Fibroblast of lung (primary cell): ENCODE results near the gene MATN1. TPM values are rescaled to one million over a fixed set of nuclear protein-coding genes. Genes with fewer than 3 reads are reported as not detected.
A peak's percentile ranks its signal among the peaks of the same experiment; 100 is the strongest.

Experiments
- DNase-seq, 2 donors: peaks; one replicate each; pipeline versions ENCODE4 v3.0.0 to v3.0.0-alpha.2; 2010; ENCODE audit warnings: low read depth in 2 of 2
- H2AFZ ChIP-seq: 2 replicates; pipeline ENCODE4 v1.5.1; 2012; ENCODE audit warnings: low read length, control low read depth, inconsistent platforms
- H3K27ac ChIP-seq: 2 replicates; pipeline ENCODE4 v1.5.1; 2011; ENCODE audit warnings: low read length, control low read depth; ENCODE audit not compliant: insufficient read depth
- H3K27me3 ChIP-seq: 2 replicates; pipeline ENCODE4 v1.5.1; 2011; ENCODE audit warnings: mild to moderate bottlenecking, low read length; ENCODE audit not compliant: control insufficient read depth, insufficient read depth
- H3K36me3 ChIP-seq: 2 replicates; pipeline ENCODE4 v1.5.1; 2011; ENCODE audit warnings: low read length; ENCODE audit not compliant: control insufficient read depth, insufficient read depth
- H3K4me1 ChIP-seq: 2 replicates; pipeline ENCODE4 v1.5.1; 2011; ENCODE audit warnings: low read length; ENCODE audit not compliant: control insufficient read depth, insufficient read depth; ENCODE audit errors: extremely low read depth
- H3K4me2 ChIP-seq: 2 replicates; pipeline ENCODE4 v1.5.1; 2011; ENCODE audit warnings: low read length, control low read depth; ENCODE audit not compliant: insufficient read depth; ENCODE audit errors: extremely low read depth
- H3K4me3 ChIP-seq, 4 experiments: fragments of 200-600 bp in 1 of 4; sonication (generic) in 1 of 4; replicated peaks in 1 of 4; 2 replicates each; pipeline ENCODE4 v1.5.1; 2011 to 2016; ENCODE audit warnings: low read length in 4 of 4, low read depth in 3 of 4, mild to moderate bottlenecking in 3 of 4, control low read depth in 2 of 4, inconsistent platforms in 1 of 4, mixed read lengths in 1 of 4; ENCODE audit not compliant: insufficient read depth in 1 of 4; ENCODE audit errors: control extremely low read depth in 1 of 4
- H3K79me2 ChIP-seq: 2 replicates; pipeline ENCODE4 v1.5.1; 2012; ENCODE audit warnings: mild to moderate bottlenecking, low read length, inconsistent platforms; ENCODE audit not compliant: control insufficient read depth, insufficient read depth
- H3K9ac ChIP-seq: 2 replicates; pipeline ENCODE4 v1.5.1; 2011; ENCODE audit warnings: mild to moderate bottlenecking, low read length, control low read depth; ENCODE audit not compliant: insufficient read depth
- H3K9me3 ChIP-seq: 2 replicates; pipeline ENCODE4 v1.5.1; 2012; ENCODE audit warnings: low read depth, low read length; ENCODE audit not compliant: control insufficient read depth, insufficient read depth
- H4K20me1 ChIP-seq: 2 replicates; pipeline ENCODE4 v1.5.1; 2011; ENCODE audit warnings: low read length; ENCODE audit not compliant: control insufficient read depth, insufficient read depth; ENCODE audit errors: extremely low read depth
- EZH2 ChIP-seq: IDR thresholded peaks from 2 replicates; pipeline ENCODE4 v1.5.1; 2012; ENCODE audit warnings: low read length, control low read depth, mild to moderate bottlenecking; ENCODE audit errors: missing control alignments
- polyA plus RNA-seq, 2 donors: library from polyadenylated mRNA; depleted of rRNA in 1 of 2; stranded (reverse) in 1 of 2; unstranded in 1 of 2; fragments of >200 nt; gene quantifications; 2 replicates each; pipeline ENCODE4 v1.2.1, GENCODE V29; 2011 to 2012; ENCODE audit warnings: missing spikeins in 1 of 2
- total RNA-seq: library from RNA; depleted of rRNA; stranded (reverse); fragments of >200 nt; gene quantifications from 2 replicates; pipeline ENCODE4 v1.2.1, GENCODE V29; 2014
- TF ChIP-seq, protein P1 (sequence below), 2 donors: IDR thresholded peaks in 1 of 2; conservative IDR thresholded peaks in 1 of 2; 1 replicate in 1 of 2; 2 replicates in 1 of 2; pipeline ENCODE4 v1.5.1; 2011 to 2012; ENCODE audit warnings: low read length in 2 of 2, control low read depth in 1 of 2, inconsistent platforms in 1 of 2, low read depth in 1 of 2, mild to moderate bottlenecking in 1 of 2

The MATN1 gene
- total and polyA plus RNA-seq, 2 donors (not counting 1 experiment from before 2014, with no cell fraction given), result not detected

- Histone ChIP-seq H3K27me3 (peaks cover 2% of the 10 kb centered on the region), H3K4me3 (no peak overlapping the region), H3K27ac (no peak overlapping the region), H3K36me3 (no peaks in the 10 kb centered on the region), H2AFZ (no peak overlapping the region), H3K9me3 (no peaks in the 10 kb centered on the region), H4K20me1 (no peaks in the 10 kb centered on the region), H3K79me2 (no peaks in the 10 kb centered on the region), H3K4me1 (peaks cover 12% of the 10 kb centered on the region), H3K9ac (no peak overlapping the region), H3K4me2 (no peak overlapping the region)
- no peak for TF ChIP-seq EZH2
- peak in 1 of 2 donors; percentile 13 for DNase-seq
These were observed 29.7 kb upstream of the MATN1 start for GRCh38 chr1:30753118-30753517.

DNA sequence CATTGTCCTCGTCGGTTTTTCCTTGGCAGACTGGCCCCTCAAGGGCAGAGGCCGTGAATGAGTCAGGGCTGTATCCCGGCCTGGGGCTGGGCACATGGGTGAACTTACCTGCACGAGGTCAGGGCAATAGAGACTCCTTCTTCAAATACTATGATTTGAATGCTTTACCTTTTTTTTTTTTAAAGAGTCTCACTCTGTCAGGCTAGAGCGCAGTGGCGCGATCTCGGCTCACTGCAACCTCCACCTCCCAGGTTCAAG, 29.2 kb upstream of the MATN1 start:
- H4K20me1 ChIP-seq, result no peaks in the 10 kb centered on the region
- H3K79me2 ChIP-seq, result no peaks in the 10 kb centered on the region
- H3K9me3 ChIP-seq, result no peaks in the 10 kb centered on the region
- H3K4me1 ChIP-seq, result peaks cover 12% of the 10 kb centered on the region
- no peak overlapping the region for H3K4me3 ChIP-seq
- no peak overlapping the region for H3K27ac ChIP-seq
- H3K9ac ChIP-seq, result no peak overlapping the region
- H3K4me2 ChIP-seq, result no peak overlapping the region
- no peak for DNase-seq
- H2AFZ ChIP-seq, result no peak overlapping the region
- no peaks in the 10 kb centered on the region for H3K36me3 ChIP-seq
- TF ChIP-seq, protein P1, sequence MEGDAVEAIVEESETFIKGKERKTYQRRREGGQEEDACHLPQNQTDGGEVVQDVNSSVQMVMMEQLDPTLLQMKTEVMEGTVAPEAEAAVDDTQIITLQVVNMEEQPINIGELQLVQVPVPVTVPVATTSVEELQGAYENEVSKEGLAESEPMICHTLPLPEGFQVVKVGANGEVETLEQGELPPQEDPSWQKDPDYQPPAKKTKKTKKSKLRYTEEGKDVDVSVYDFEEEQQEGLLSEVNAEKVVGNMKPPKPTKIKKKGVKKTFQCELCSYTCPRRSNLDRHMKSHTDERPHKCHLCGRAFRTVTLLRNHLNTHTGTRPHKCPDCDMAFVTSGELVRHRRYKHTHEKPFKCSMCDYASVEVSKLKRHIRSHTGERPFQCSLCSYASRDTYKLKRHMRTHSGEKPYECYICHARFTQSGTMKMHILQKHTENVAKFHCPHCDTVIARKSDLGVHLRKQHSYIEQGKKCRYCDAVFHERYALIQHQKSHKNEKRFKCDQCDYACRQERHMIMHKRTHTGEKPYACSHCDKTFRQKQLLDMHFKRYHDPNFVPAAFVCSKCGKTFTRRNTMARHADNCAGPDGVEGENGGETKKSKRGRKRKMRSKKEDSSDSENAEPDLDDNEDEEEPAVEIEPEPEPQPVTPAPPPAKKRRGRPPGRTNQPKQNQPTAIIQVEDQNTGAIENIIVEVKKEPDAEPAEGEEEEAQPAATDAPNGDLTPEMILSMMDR (conservative IDR thresholded peaks at IDR 0.05 in 1 of 2, IDR thresholded peaks at IDR 0.05 in 1 of 2; ENCODE audit: low read depth in 1 of 2, low read length in 2 of 2), result no peak
- TF ChIP-seq EZH2, result no peak
- peaks cover 2% of the 10 kb centered on the region for H3K27me3 ChIP-seq

- Histone ChIP-seq H4K20me1 (no peaks in the 10 kb centered on the region), H3K9me3 (no peaks in the 10 kb centered on the region), H3K9ac (no peak overlapping the region), H3K4me3 (no peak overlapping the region), H3K79me2 (no peaks in the 10 kb centered on the region), H2AFZ (no peak overlapping the region), H3K4me1 (peaks cover 7% of the 10 kb centered on the region), H3K4me2 (no peak overlapping the region), H3K27ac (no peak overlapping the region), H3K36me3 (no peaks in the 10 kb centered on the region), H3K27me3 (peaks cover 2% of the 10 kb centered on the region)
- no peak for DNase-seq
- TF ChIP-seq, protein P1 (conservative IDR thresholded peaks at IDR 0.05 in 1 of 2, IDR thresholded peaks at IDR 0.05 in 1 of 2; ENCODE audit: low read depth in 1 of 2, low read length in 2 of 2), result no peak
- no peak for TF ChIP-seq EZH2
These were observed 28.7 kb upstream of the MATN1 start for GRCh38 chr1:30751830-30752650.
